Right lobe of liver (tissue), 6 donors: ENCODE data around the gene RIMKLB. TPM values are rescaled to one million over a fixed set of nuclear protein-coding genes. Genes with fewer than 3 reads are reported as not detected.
A peak's percentile ranks its signal among the peaks of the same experiment; 100 is the strongest.
"Not testable (repeated sequence)": the region's sequence is repeated elsewhere in the genome, so short reads cannot be mapped to it uniquely, and the experiment has no call there.

Experiments used
- ATAC-seq, 4 donors: fragments of 200-7000 bp; cut with Tn5 transposase; one replicate each; pipeline ENCODE4 v1.9.1; 2020; ENCODE audit warnings: mild to moderate bottlenecking in 4 of 4, moderate library complexity in 4 of 4
- DNase-seq, 3 donors: peaks; one replicate each; pipeline ENCODE4 v3.0.0-alpha.2; 2020
- H3K27ac ChIP-seq, 3 donors: fragments of 200-600 bp; one replicate each; pipeline ENCODE4 v1.8.0; 2022
- H3K27me3 ChIP-seq, 2 donors: fragments of 200-600 bp; one replicate each; pipeline ENCODE4 v1.8.0; 2022
- H3K36me3 ChIP-seq, 4 donors: fragments of 200-600 bp; sonication (generic) in 1 of 4; one replicate each; pipeline versions ENCODE4 v1.5.1 to v1.8.0; 2017 to 2022; ENCODE audit warnings: control low read depth in 1 of 4
- H3K4me1 ChIP-seq, 4 donors: fragments of 200-600 bp; sonication (generic) in 1 of 4; one replicate each; pipeline versions ENCODE4 v1.5.1 to v1.8.0; 2017 to 2022; ENCODE audit warnings: control low read depth in 1 of 4
- H3K4me3 ChIP-seq, 3 donors: fragments of 200-600 bp; one replicate each; pipeline ENCODE4 v1.8.0; 2022
- H3K9me3 ChIP-seq, 4 donors: fragments of 200-600 bp; sonication (generic) in 1 of 4; one replicate each; pipeline versions ENCODE4 v1.5.1 to v1.8.0; 2017 to 2022; ENCODE audit warnings: control low read depth in 1 of 4
- POLR2A ChIP-seq: fragments of 450-650 bp; IDR thresholded peaks from one replicate; pipeline ENCODE4 v1.6.1; 2017; ENCODE audit warnings: antibody characterized with exemption, mild to moderate bottlenecking
- WGBS: methylation state at CpG from one replicate; pipeline ENCODE4 v1.1.6; 2018; ENCODE audit warnings: low coverage, low lambda C conversion rate; ENCODE audit not compliant: insufficient coverage; ENCODE audit errors: missing lambda C conversion rate; 5-methylcytosine and 5-hydroxymethylcytosine counted together
- intact Hi-C, 2 donors: fragments of 100-400 bp; cut with DNase I; formaldehyde crosslinking; loops; one replicate each; pipeline versions ENCODE4 v1.11.2 to v1.14.1; 2022
- total RNA-seq, 6 experiments: library from RNA; depleted of rRNA in 2 of 6; stranded (reverse); fragments of >200 nt in 2 of 6; fragmentation: NEBNext Ultra II Directional in 3 of 6; extraction: Animal tissue kit (Norgen Biotek cat#: 25700) in 3 of 6; gene quantifications; one replicate each; pipeline versions ENCODE4 v1.1.0 to v1.2.4, GENCODE V29; 2016 to 2023
- TF ChIP-seq, protein P1 (sequence below), 4 donors: fragments of 200-600 bp in 3 of 4; fragments of 450-650 bp in 1 of 4; IDR thresholded peaks; one replicate each; pipeline versions ENCODE4 v1.5.1 to v1.8.0; 2016 to 2022; ENCODE audit warnings: antibody characterized with exemption in 4 of 4, mild to moderate bottlenecking in 2 of 4
- donor health status: DM: no; HTN: yes; CAD: no.
- donor health status: DM: no; HTN: no; CAD: no.
- donor health status: DM: no; HTN: no; CAD: no.
- donor health status: DM: no; HTN: yes; CAD: no.
- donor health status: DM: no; HTN: yes; CAD: no.

The RIMKLB gene
- total RNA-seq, 6 experiments from 2014 or later = 1.3 to 4.7 (median 2.6) TPM

- ATAC-seq (no peak), DNase-seq (no peak)
- Histone ChIP-seq H3K27ac (no peak overlapping the region), H3K27me3 (no peaks in the 10 kb centered on the region), H3K4me1 (no peaks in the 10 kb centered on the region), H3K9me3 (no peaks in the 10 kb centered on the region), H3K4me3 (no peak overlapping the region), H3K36me3 (no peaks in the 10 kb centered on the region)
- intact Hi-C loops = no loop called here
- TF ChIP-seq, protein P1, sequence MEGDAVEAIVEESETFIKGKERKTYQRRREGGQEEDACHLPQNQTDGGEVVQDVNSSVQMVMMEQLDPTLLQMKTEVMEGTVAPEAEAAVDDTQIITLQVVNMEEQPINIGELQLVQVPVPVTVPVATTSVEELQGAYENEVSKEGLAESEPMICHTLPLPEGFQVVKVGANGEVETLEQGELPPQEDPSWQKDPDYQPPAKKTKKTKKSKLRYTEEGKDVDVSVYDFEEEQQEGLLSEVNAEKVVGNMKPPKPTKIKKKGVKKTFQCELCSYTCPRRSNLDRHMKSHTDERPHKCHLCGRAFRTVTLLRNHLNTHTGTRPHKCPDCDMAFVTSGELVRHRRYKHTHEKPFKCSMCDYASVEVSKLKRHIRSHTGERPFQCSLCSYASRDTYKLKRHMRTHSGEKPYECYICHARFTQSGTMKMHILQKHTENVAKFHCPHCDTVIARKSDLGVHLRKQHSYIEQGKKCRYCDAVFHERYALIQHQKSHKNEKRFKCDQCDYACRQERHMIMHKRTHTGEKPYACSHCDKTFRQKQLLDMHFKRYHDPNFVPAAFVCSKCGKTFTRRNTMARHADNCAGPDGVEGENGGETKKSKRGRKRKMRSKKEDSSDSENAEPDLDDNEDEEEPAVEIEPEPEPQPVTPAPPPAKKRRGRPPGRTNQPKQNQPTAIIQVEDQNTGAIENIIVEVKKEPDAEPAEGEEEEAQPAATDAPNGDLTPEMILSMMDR (IDR thresholded peaks at IDR 0.05) = no peak
- TF ChIP-seq POLR2A = no peak
- 33% methylated on average over 3 of the region's 5 CpGs for WGBS
These were observed 121.8 kb downstream of the RIMKLB start for GRCh38 chr12:8819666-8819980.

DNA sequence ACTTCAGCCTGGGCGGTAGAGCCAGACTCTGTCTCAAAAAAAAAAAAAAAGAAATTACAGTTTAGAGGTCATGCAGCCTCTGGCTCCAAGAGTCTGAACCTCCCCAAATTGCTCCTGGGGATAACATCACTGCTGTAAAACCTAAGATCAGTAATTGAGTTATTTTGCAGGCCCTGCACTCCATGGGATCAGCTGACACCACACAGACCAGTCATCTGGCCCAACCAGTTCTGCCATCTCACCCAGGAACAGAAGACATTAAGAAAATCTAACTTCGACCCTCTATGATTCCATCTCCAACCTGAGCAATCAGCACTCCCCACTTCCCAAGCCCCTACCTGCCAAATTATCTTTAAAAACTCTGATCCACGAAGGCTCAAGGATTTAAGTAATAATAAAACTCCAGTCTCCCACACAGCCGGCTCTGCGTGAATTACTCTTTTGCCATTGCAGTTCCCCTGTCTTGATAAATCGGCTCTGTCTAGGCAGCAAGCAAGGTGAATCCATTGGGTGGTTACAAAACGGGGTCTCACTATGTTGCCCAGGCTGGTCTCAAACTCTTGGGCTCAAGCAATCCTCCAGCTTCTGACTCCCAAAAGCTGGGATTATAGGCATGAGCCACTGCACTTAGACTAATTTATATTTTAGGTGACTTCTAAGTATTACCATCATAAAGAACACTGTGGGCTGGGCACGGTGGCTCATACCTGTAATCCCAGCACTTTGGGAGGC is 123.1 kb downstream of the RIMKLB start:
- intact Hi-C loops, ATAC-seq: not testable (repeated sequence)
- 55% methylated on average over 3 of the region's 8 CpGs for WGBS

DNA sequence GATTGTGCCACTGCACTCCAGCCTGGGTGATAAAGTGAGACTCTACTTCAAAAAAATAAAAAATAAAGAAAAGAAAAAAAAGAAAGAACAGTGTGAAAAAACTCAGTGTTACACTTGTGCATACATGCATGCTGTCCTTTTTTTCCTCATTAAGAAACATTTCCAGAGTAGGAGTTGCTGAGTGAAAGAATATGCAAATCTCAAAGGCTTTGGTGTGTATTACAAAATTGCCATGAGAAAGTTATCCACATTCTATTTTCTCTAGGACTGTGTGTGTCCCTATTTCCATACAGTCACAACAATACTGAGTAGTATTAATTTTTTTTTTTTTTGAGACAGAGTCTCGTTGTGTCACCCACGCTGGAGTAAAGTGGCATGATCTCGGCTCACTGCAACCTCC is 123.8 kb downstream of the RIMKLB start:
- WGBS = 85% methylated on average over 3 of the region's 3 CpGs
- Histone ChIP-seq H3K4me1 (no peaks in the 10 kb centered on the region), H3K36me3 (no peaks in the 10 kb centered on the region), H3K27ac (no peak overlapping the region), H3K27me3 (no peaks in the 10 kb centered on the region), H3K4me3 (no peak overlapping the region), H3K9me3 (no peaks in the 10 kb centered on the region)
- DNase-seq = no peak
- no peak for ATAC-seq
- no peak for TF ChIP-seq POLR2A
- TF ChIP-seq, protein P1 (IDR thresholded peaks at IDR 0.05) = no peak
- intact Hi-C loops = no loop called here

More for the DNA sequence above, 123.1 kb downstream of the RIMKLB start:
- not testable (repeated sequence) for H3K4me3 ChIP-seq, H3K9me3 ChIP-seq, H3K4me1 ChIP-seq, H3K27me3 ChIP-seq, DNase-seq, H3K27ac ChIP-seq, H3K36me3 ChIP-seq

DNA sequence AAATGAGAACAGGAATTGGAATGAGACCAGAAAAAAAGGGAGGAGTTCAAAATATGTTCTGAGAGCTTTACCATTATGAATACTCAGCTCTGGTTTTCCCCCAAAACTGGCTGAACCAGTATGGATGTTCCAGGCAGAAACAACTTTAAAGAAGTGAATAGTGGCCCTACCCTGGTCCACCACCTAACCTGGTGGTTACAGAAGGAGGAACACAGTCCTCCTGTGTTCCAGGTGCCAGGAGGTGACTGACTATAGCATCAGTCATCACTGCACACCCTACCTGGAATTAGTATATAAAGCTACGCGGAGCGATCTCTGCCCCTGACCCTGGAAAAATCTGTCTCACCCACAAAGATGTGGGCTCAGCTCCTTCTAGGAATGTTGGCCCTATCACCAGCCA is 124.5 kb downstream of the RIMKLB start, which contains the start of gene A2ML1:
Gene A2ML1 (plus strand): TSS at position 324 of the 400 bp plus-strand sequence. CDS start 31 bp downstream, at position 355.
- Histone ChIP-seq H3K27ac (no peak within 1 kb of the TSS), H3K36me3 (no peaks in the 10 kb centered on the region), H3K27me3 (no peaks in the 10 kb centered on the region), H3K4me3 (no peak within 1 kb of the TSS), H3K4me1 (no peaks in the 10 kb centered on the region), H3K9me3 (no peaks in the 10 kb centered on the region)
- DNase-seq = no peak
- no peak for ATAC-seq
- TF ChIP-seq, protein P1 (IDR thresholded peaks at IDR 0.05) = no peak
- TF ChIP-seq POLR2A = no peak
- 90% methylated on average over 3 of the region's 3 CpGs for WGBS
- intact Hi-C loops = no loop called here

GRCh38 chr12:8823565-8824300 is 125.9 kb downstream of the RIMKLB start:
- H3K27ac ChIP-seq = no peak overlapping the region
- intact Hi-C loops = no loop called here
- no peaks in the 10 kb centered on the region for H3K27me3 ChIP-seq
- H3K4me1 ChIP-seq = no peaks in the 10 kb centered on the region
- 20% methylated on average over 8 of the region's 8 CpGs for WGBS
- TF ChIP-seq, protein P1 (IDR thresholded peaks at IDR 0.05) = peak in 3 of 4 donors; percentile 23 to 31 (median 30)
- no peak for TF ChIP-seq POLR2A
- H3K4me3 ChIP-seq = no peak overlapping the region
- ATAC-seq (peak in 1 of 4 donors; percentile 64), DNase-seq (no peak)
- H3K9me3 ChIP-seq = no peaks in the 10 kb centered on the region
- H3K36me3 ChIP-seq = no peaks in the 10 kb centered on the region
